HG03354 (cell line): ENCODE data around the gene DPY19L2.
"Not testable (repeated sequence)": the region's sequence is repeated elsewhere in the genome, so short reads cannot be mapped to it uniquely, and the experiment has no call there.

ENCODE experiments used
- ATAC-seq: cut with Tn5 transposase; IDR thresholded peaks from one replicate; pipeline ENCODE4 v1.9.1; 2021; ENCODE audit warnings: mild to moderate bottlenecking; ENCODE audit not compliant: unreplicated experiment, poor library complexity, severe bottlenecking

The DPY19L2 gene

GRCh38 chr12:63668800-63669365 is 590 bp upstream of the DPY19L2 start:
- ATAC-seq: peak; percentile 56

- ATAC-seq: not testable (repeated sequence)
These were observed 5.3 kb downstream of the DPY19L2 start for GRCh38 chr12:63663005-63663404.

- ATAC-seq: not testable (repeated sequence)
These were observed 9.8 kb downstream of the DPY19L2 start for GRCh38 chr12:63658501-63658900.

- not testable (repeated sequence) for ATAC-seq
These were observed 11.9 kb downstream of the DPY19L2 start for GRCh38 chr12:63656407-63656806.

- not testable (repeated sequence) for ATAC-seq
These were observed 12.6 kb downstream of the DPY19L2 start for GRCh38 chr12:63655543-63656257.

- ATAC-seq: not testable (repeated sequence)
These were observed 13.8 kb downstream of the DPY19L2 start for GRCh38 chr12:63654481-63654880.

GRCh38 chr12:63649517-63649916 is 18.8 kb downstream of the DPY19L2 start:
- ATAC-seq: not testable (repeated sequence)

- ATAC-seq: not testable (repeated sequence)
These were observed 24.7 kb downstream of the DPY19L2 start for GRCh38 chr12:63643381-63644140.

GRCh38 chr12:63624258-63624657 is 44.0 kb downstream of the DPY19L2 start:
- not testable (repeated sequence) for ATAC-seq

GRCh38 chr12:63615544-63615943 is 52.7 kb downstream of the DPY19L2 start:
- ATAC-seq: not testable (repeated sequence)

- peak; percentile 73 for ATAC-seq
These were observed 57.0 kb downstream of the DPY19L2 start for GRCh38 chr12:63611285-63611684.

GRCh38 chr12:63609281-63609680 is 59.0 kb downstream of the DPY19L2 start:
- ATAC-seq: not testable (repeated sequence)

- ATAC-seq: not testable (repeated sequence)
These were observed 63.3 kb downstream of the DPY19L2 start for GRCh38 chr12:63604985-63605384.

GRCh38 chr12:63594828-63595227 is 73.5 kb downstream of the DPY19L2 start:
- not testable (repeated sequence) for ATAC-seq

- ATAC-seq: not testable (repeated sequence)
These were observed 83.9 kb downstream of the DPY19L2 start for GRCh38 chr12:63584426-63584825.

GRCh38 chr12:63583289-63583688 is 85.0 kb downstream of the DPY19L2 start:
- ATAC-seq: not testable (repeated sequence)

GRCh38 chr12:63577631-63578030 is 90.7 kb downstream of the DPY19L2 start:
- not testable (repeated sequence) for ATAC-seq

GRCh38 chr12:63572038-63572437 is 96.3 kb downstream of the DPY19L2 start:
- not testable (repeated sequence) for ATAC-seq

GRCh38 chr12:63558445-63558844 is 109.8 kb downstream of the DPY19L2 start:
- not testable (repeated sequence) for ATAC-seq

- not testable (repeated sequence) for ATAC-seq
These were observed 116.9 kb downstream of the DPY19L2 start for GRCh38 chr12:63551397-63551796.
